HepG2 (cell line): Measurements from ENCODE around the gene AFF2. TPM values are rescaled to one million over a fixed set of nuclear protein-coding genes. Genes with fewer than 3 reads are reported as not detected.

Experiments
- ATAC-seq: fragments of 200-7000 bp; cut with Tn5 transposase; 3 replicates; pipeline ENCODE4 v1.9.1; 2020; ENCODE audit warnings: mild to moderate bottlenecking, moderate library complexity
- BruUV-seq: library from RNA; stranded (reverse); fragments of 400-500 nt; replicated peaks from 2 replicates; lab custom pipeline; 2021; lab: Mats Ljungman, UMichigan
- CTCF ChIA-PET: fragments of 300-600 bp; formaldehyde crosslinking; extraction: SDS; loops from one replicate; lab custom pipeline; 2021; ENCODE audit warnings: low total read pairs, inconsistent platforms, low intra/inter-chr PET ratio; lab: Yijun Ruan, JAX
- POLR2A ChIA-PET: fragments of 350-600 bp; sonication (Branson Sonifier 250); formaldehyde crosslinking; loops from one replicate; lab custom pipeline; 2020; ENCODE audit warnings: antibody characterized with exemption, inconsistent platforms; lab: Yijun Ruan, JAX
- DNase-seq: peaks from one replicate; pipeline ENCODE4 v3.0.0-alpha.2; 2015; ENCODE audit warnings: low spot score
- FAIRE-seq: peaks from 3 replicates; lab custom pipeline; 2011; peaks lifted over from hg19 to GRCh38; lab: Jason Lieb, UNC
- H2AFZ ChIP-seq: one replicate; pipeline ENCODE4 v1.6.1; 2011; ENCODE audit warnings: low read length, inconsistent platforms
- H3K27ac ChIP-seq: fragments of 300-600 bp; 3 replicates; pipeline ENCODE4 v1.8.0; 2011; ENCODE audit warnings: mixed run types, mild to moderate bottlenecking, mixed read lengths, low read length, inconsistent platforms; ENCODE audit not compliant: insufficient read depth; ENCODE audit errors: extremely low read length
- H3K27me3 ChIP-seq, 2 experiments: fragments of 200-600 bp in 1 of 2; 2 replicates in 1 of 2; 3 replicates in 1 of 2; pipeline versions ENCODE4 v1.6.0 to v1.8.0; 2011; ENCODE audit warnings: low read length in 2 of 2, mild to moderate bottlenecking in 2 of 2, moderate library complexity in 2 of 2, inconsistent platforms in 1 of 2; ENCODE audit not compliant: insufficient read depth in 2 of 2, control insufficient read depth in 1 of 2
- H3K36me3 ChIP-seq, 2 experiments: fragments of 200-600 bp in 1 of 2; replicated peaks in 1 of 2; 2 replicates in 1 of 2; 3 replicates in 1 of 2; pipeline versions ENCODE4 v1.5.1 to v1.8.0; 2011; ENCODE audit warnings: low read length in 2 of 2, inconsistent platforms in 1 of 2; ENCODE audit not compliant: insufficient read depth in 2 of 2, control insufficient read depth in 1 of 2
- H3K4me1 ChIP-seq: 2 replicates; pipeline ENCODE4 v1.5.1; 2012; ENCODE audit warnings: low read length, inconsistent platforms; ENCODE audit not compliant: insufficient read depth
- H3K4me2 ChIP-seq: 2 replicates; pipeline ENCODE4 v1.6.0; 2011; ENCODE audit warnings: low read depth, low read length, inconsistent platforms
- H3K4me3 ChIP-seq, 3 experiments: fragments of 200-600 bp in 1 of 3; sonication (generic), shearing (Covaris generic) in 1 of 3; replicated peaks in 1 of 3; 2 replicates each; pipeline ENCODE4 v1.5.1; 2011 to 2016; ENCODE audit warnings: low read length in 3 of 3, inconsistent platforms in 2 of 3, low read depth in 2 of 3, mild to moderate bottlenecking in 2 of 3, control low read depth in 1 of 3, mixed read lengths in 1 of 3; ENCODE audit not compliant: insufficient read depth in 1 of 3
- H3K79me2 ChIP-seq: one replicate; pipeline ENCODE4 v1.6.1; 2011; ENCODE audit warnings: low read length, inconsistent platforms; ENCODE audit not compliant: insufficient read depth
- H3K9ac ChIP-seq: 2 replicates; pipeline ENCODE4 v1.6.0; 2011; ENCODE audit warnings: mild to moderate bottlenecking, low read depth, low read length, inconsistent platforms; ENCODE audit not compliant: insufficient read depth
- H3K9me3 ChIP-seq: 2 replicates; pipeline ENCODE4 v1.5.1; 2012; ENCODE audit warnings: mild to moderate bottlenecking, low read length
- H4K20me1 ChIP-seq: 2 replicates; pipeline ENCODE4 v1.6.0; 2011; ENCODE audit warnings: inconsistent platforms, mild to moderate bottlenecking, low read length, moderate library complexity; ENCODE audit not compliant: insufficient read depth
- AGO1 ChIP-seq: fragments of 200-400 bp; formaldehyde crosslinking; IDR thresholded peaks from 2 replicates; pipeline ENCODE4 v1.6.1; 2017; ENCODE audit warnings: mild to moderate bottlenecking, low read depth, low read length, moderate library complexity; ENCODE audit not compliant: poor library complexity, severe bottlenecking
- ARID3A ChIP-seq: IDR thresholded peaks from 2 replicates; pipeline ENCODE4 v1.6.1; 2012; ENCODE audit warnings: low read depth, low read length, improper control_type of control experiment
- ELF3 ChIP-seq: IDR thresholded peaks from 2 replicates; pipeline ENCODE4 v1.6.1; 2016; ENCODE audit warnings: missing genetic modification reagents, missing compliant biosample characterization
- IRF2 ChIP-seq: IDR thresholded peaks from 2 replicates; pipeline ENCODE4 v1.6.1; 2018; ENCODE audit warnings: missing genetic modification reagents, missing compliant biosample characterization
- JUNB ChIP-seq: sonication (generic); formaldehyde crosslinking; IDR thresholded peaks from 2 replicates; pipeline ENCODE4 v1.8.0; 2022; ENCODE audit warnings: missing genetic modification reagents, mild to moderate bottlenecking, borderline replicate concordance
- KDM3A ChIP-seq: IDR thresholded peaks from 2 replicates; pipeline ENCODE4 v1.6.1; 2018; ENCODE audit warnings: low read depth, missing compliant biosample characterization
- ZBTB4 ChIP-seq: sonication (generic); formaldehyde crosslinking; IDR thresholded peaks from 2 replicates; pipeline ENCODE4 v1.4.0; 2020; ENCODE audit warnings: missing genetic modification reagents, mild to moderate bottlenecking, borderline replicate concordance
- ZMYM4 ChIP-seq: sonication (generic); formaldehyde crosslinking; IDR thresholded peaks from 2 replicates; pipeline ENCODE4 v1.8.1; 2023; ENCODE audit warnings: mild to moderate bottlenecking, missing genetic modification reagents
- ZNF335 ChIP-seq: sonication (generic); formaldehyde crosslinking; IDR thresholded peaks from 2 replicates; pipeline ENCODE4 v1.4.0; 2020; ENCODE audit warnings: missing genetic modification reagents
- ZNF543 ChIP-seq: sonication (generic); formaldehyde crosslinking; IDR thresholded peaks from 2 replicates; pipeline ENCODE4 v1.4.0; 2020; ENCODE audit warnings: mild to moderate bottlenecking, missing genetic modification reagents
- ZNF670 ChIP-seq: sonication (generic); formaldehyde crosslinking; IDR thresholded peaks from 2 replicates; pipeline ENCODE4 v1.8.0; 2022; ENCODE audit warnings: mild to moderate bottlenecking, missing genetic modification reagents, borderline replicate concordance
- WGBS: methylation state at CpG from one replicate; pipeline ENCODE4 v1.1.6; 2017; ENCODE audit warnings: low lambda C conversion rate; 5-methylcytosine and 5-hydroxymethylcytosine counted together
- in situ Hi-C: cut with HindIII; loops from 2 replicates; pipeline ENCODE4 v1.10.0; 2017; ENCODE audit warnings: low pct_unique_long_range_greater_than_20kb; ENCODE audit not compliant: extremely low pct_ligation_motif_present
- intact Hi-C: fragments of 100-400 bp; cut with micrococcal nuclease; formaldehyde crosslinking; loops from one replicate; pipeline ENCODE4 v1.10.0; 2022; ENCODE audit not compliant: unreplicated experiment
- polyA plus RNA-seq, 8 experiments: library from polyadenylated mRNA; depleted of rRNA in 3 of 8; stranded (reverse) in 7 of 8; unstranded in 1 of 8; fragments of >200 nt; fragmentation: Illumina TruSeq in 4 of 8; extraction: Trizol in 4 of 8; gene quantifications; 2 replicates each; pipeline versions ENCODE4 v1.2.1 to v1.2.3, GENCODE V29; 2011 to 2016; ENCODE audit warnings: low read depth in 4 of 8, missing spikeins in 1 of 8, mixed read lengths in 1 of 8; ENCODE audit not compliant: insufficient read depth in 1 of 8
- total RNA-seq, 5 experiments: library from RNA; depleted of rRNA; stranded (reverse); fragments of >200 nt; fragmentation: Illumina TruSeq; extraction: Trizol; gene quantifications; 2 replicates each; pipeline ENCODE4 v1.2.3, GENCODE V29; 2016; ENCODE audit warnings: low read depth in 1 of 5

The AFF2 gene
- total and polyA plus RNA-seq, 2 of the 13 experiments (the other 11 are each of a cell fraction or from before 2014, with no cell fraction given), result not detected

- DNase-seq (no peak), FAIRE-seq (no peak)
- WGBS, result 0% methylated on average over 2 of the region's 2 CpGs
- Histone ChIP-seq H3K27me3 (no peaks in the 10 kb centered on the region), H3K27ac (no peak overlapping the region), H3K79me2 (no peaks in the 10 kb centered on the region), H3K4me2 (no peak overlapping the region), H3K36me3 (no peaks in the 10 kb centered on the region), H3K4me1 (no peaks in the 10 kb centered on the region), H3K4me3 (no peak overlapping the region)
- intact Hi-C loops, result no loop called here
- no TSS peak for BruUV-seq
- POLR2A ChIA-PET, result no interaction called here
- in situ Hi-C loops, result no loop called here
- CTCF ChIA-PET, result no interaction called here
- TF ChIP-seq ZBTB4 (CRISPR knock-in tag) (no peak), ZNF335 (CRISPR knock-in tag) (no peak), ZNF670 (CRISPR knock-in tag) (no peak), ARID3A (no peak), ZNF543 (no peak), IRF2 (CRISPR knock-in tag) (no peak), JUNB (CRISPR knock-in tag) (no peak), ZMYM4 (no peak), ELF3 (CRISPR knock-in tag) (no peak), KDM3A (CRISPR knock-in tag) (no peak), AGO1 (no peak)
- TF ChIP-seq, all 625 proteins: peak for 0
- no peak for ATAC-seq
- no peak overlapping the region for H2AFZ ChIP-seq
- H3K9ac ChIP-seq, result no peak overlapping the region
- no peaks in the 10 kb centered on the region for H4K20me1 ChIP-seq
- no peaks in the 10 kb centered on the region for H3K9me3 ChIP-seq
These were observed 283.7 kb downstream of the AFF2 start for GRCh38 chrX:148784137-148784536.
